ENCODE measurements around the gene PRKG1.

PRKG1 gene

DNA sequence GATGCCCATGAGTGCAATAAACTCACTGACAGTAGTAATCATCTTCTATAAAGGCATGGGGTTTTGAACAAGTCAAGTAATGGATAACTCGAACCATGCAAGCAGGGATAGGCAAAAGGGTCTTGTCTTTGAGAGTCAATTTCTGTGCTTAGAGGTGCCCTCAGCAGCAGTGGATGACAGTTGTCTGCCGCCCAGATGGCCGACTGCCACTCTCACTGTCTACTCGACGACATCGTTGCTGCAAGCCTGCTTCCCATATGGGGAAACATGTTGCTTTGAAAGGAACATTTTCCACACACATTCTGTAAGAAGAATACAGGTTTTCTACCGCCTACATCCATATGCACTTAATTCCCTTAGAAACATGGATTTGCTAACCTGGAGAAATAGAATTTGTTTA, 1003.5 kb downstream of the PRKG1 start:
- Histone ChIP-seq H2AK5ac (ENCODE audit: low read length) (no peak overlapping the region), H3K79me2 (ENCODE audit: control insufficient read depth, insufficient read depth, low read length, poor library complexity) (no peaks in the 10 kb centered on the region), H3K4me3 (ENCODE audit: low read depth, low read length) (no peak overlapping the region), H4K12ac (ENCODE audit: low read depth, low read length) (no peak overlapping the region), H2AFZ (ENCODE audit: insufficient read depth, low read length, poor library complexity) (no peak overlapping the region), H2BK12ac (ENCODE audit: low read length) (no peak overlapping the region), H4K91ac (ENCODE audit: low read depth, low read length) (no peak overlapping the region), H3K36me3 (ENCODE audit: control insufficient read depth in 1 of 2, insufficient read depth in 2 of 2, low read length in 2 of 2) (no peaks in the 10 kb centered on the region), H3K79me1 (ENCODE audit: low read length) (no peaks in the 10 kb centered on the region), H3K4me2 (ENCODE audit: low read length) (no peak overlapping the region), H3K18ac (ENCODE audit: low read length) (no peak overlapping the region), H2BK120ac (ENCODE audit: insufficient read depth, low read length, poor library complexity) (no peak overlapping the region), H3K27ac (ENCODE audit: low read depth, low read length) (no peak overlapping the region), H3K27me3 (ENCODE audit: insufficient read depth, low read length) (no peaks in the 10 kb centered on the region), H3K23ac (ENCODE audit: low read length) (no peak overlapping the region), H3K4me1 (ENCODE audit: control insufficient read depth in 1 of 2, insufficient read depth in 2 of 2, low read length in 2 of 2) (no peaks in the 10 kb centered on the region), H2BK5ac (ENCODE audit: low read depth, low read length, poor library complexity) (no peak overlapping the region), H3K9me3 (ENCODE audit: insufficient read depth, low read depth, low read length) (no peaks in the 10 kb centered on the region), H3K9ac (ENCODE audit: low read length) (no peak overlapping the region), H4K8ac (ENCODE audit: low read depth, low read length) (no peak overlapping the region), H3K4ac (ENCODE audit: low read depth, low read length) (no peak overlapping the region), H3K14ac (ENCODE audit: low read length) (no peak overlapping the region)
- WGBS (ENCODE audit: extremely low coverage, insufficient coverage, insufficient read length), result no CpG with 5 or more reads among the region's 7 CpGs
- no peak for DNase-seq

DNA sequence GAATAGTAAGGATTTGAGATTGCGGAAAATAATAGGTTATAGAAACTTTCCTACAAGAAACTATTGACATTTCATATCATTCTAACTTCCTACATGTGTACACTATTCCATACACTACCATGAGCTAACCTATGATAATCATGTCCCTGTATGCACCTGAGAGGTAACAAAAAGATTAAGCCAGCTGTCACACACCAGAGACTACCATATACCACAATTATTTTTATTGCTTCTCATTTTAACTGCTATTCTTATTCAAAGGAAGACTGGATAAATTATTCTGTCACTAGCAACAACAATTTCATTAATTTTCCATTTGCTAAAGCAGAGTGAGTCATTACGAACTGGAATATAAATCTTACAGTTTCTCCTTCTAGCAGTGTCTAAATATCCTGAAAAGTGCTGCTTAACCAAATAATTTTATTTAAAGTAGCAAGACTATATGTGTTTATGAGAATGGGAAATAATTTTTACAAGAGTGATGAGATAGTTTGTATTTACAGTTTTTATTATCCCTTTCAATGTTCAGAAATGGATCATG, 1004.2 kb downstream of the PRKG1 start:
- H3K27me3 ChIP-seq (ENCODE audit: insufficient read depth, low read length), result no peaks in the 10 kb centered on the region
- no peaks in the 10 kb centered on the region for H3K79me1 ChIP-seq (ENCODE audit: low read length)
- no peak overlapping the region for H3K4me2 ChIP-seq (ENCODE audit: low read length)
- no peaks in the 10 kb centered on the region for H3K79me2 ChIP-seq (ENCODE audit: control insufficient read depth, insufficient read depth, low read length, poor library complexity)
- no peak overlapping the region for H2BK5ac ChIP-seq (ENCODE audit: low read depth, low read length, poor library complexity)
- H3K27ac ChIP-seq (ENCODE audit: low read depth, low read length), result no peak overlapping the region
- H2AK5ac ChIP-seq (ENCODE audit: low read length), result no peak overlapping the region
- no CpG with 5 or more reads among the region's 2 CpGs for WGBS (ENCODE audit: extremely low coverage, insufficient coverage, insufficient read length)
- no peak overlapping the region for H3K23ac ChIP-seq (ENCODE audit: low read length)
- H3K4ac ChIP-seq (ENCODE audit: low read depth, low read length), result no peak overlapping the region
- no peak overlapping the region for H2AFZ ChIP-seq (ENCODE audit: insufficient read depth, low read length, poor library complexity)
- H3K36me3 ChIP-seq (ENCODE audit: control insufficient read depth in 1 of 2, insufficient read depth in 2 of 2, low read length in 2 of 2), result no peaks in the 10 kb centered on the region
- H2BK120ac ChIP-seq (ENCODE audit: insufficient read depth, low read length, poor library complexity), result no peak overlapping the region
- no peak for DNase-seq
- no peak overlapping the region for H2BK12ac ChIP-seq (ENCODE audit: low read length)
- H3K18ac ChIP-seq (ENCODE audit: low read length), result no peak overlapping the region
- H4K8ac ChIP-seq (ENCODE audit: low read depth, low read length), result no peak overlapping the region
- H3K14ac ChIP-seq (ENCODE audit: low read length), result no peak overlapping the region
- H4K91ac ChIP-seq (ENCODE audit: low read depth, low read length), result no peak overlapping the region
- no peak overlapping the region for H3K4me3 ChIP-seq (ENCODE audit: low read depth, low read length)
- no peaks in the 10 kb centered on the region for H3K9me3 ChIP-seq (ENCODE audit: insufficient read depth, low read depth, low read length)
- no peak overlapping the region for H4K12ac ChIP-seq (ENCODE audit: low read depth, low read length)
- H3K4me1 ChIP-seq (ENCODE audit: control insufficient read depth in 1 of 2, insufficient read depth in 2 of 2, low read length in 2 of 2), result no peaks in the 10 kb centered on the region
- H3K9ac ChIP-seq (ENCODE audit: low read length), result no peak overlapping the region

DNA sequence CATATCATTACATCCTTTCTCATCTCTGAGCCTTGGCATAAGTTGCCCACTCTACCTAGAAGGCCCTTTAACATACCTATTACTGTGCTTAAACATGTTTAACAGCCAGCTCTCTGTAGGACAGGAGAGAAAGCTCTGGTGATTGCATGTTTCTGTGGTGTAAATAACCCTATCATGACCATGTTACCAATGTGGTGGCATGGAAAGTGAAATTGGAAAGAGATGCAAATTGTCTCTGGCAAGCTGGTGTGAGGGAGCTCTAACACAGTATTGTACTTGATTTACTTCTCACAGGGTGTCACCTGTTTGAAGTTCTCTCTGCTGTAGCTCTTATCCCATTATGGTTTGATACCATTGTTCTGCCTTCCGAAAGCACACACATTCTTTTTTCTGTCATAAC, 1008.0 kb downstream of the PRKG1 start:
- no peak overlapping the region for H4K91ac ChIP-seq (ENCODE audit: low read depth, low read length)
- no peak overlapping the region for H2BK120ac ChIP-seq (ENCODE audit: insufficient read depth, low read length, poor library complexity)
- H3K27me3 ChIP-seq (ENCODE audit: insufficient read depth, low read length), result no peaks in the 10 kb centered on the region
- no peak overlapping the region for H3K27ac ChIP-seq (ENCODE audit: low read depth, low read length)
- no peaks in the 10 kb centered on the region for H3K79me2 ChIP-seq (ENCODE audit: control insufficient read depth, insufficient read depth, low read length, poor library complexity)
- H3K23ac ChIP-seq (ENCODE audit: low read length), result no peak overlapping the region
- H4K12ac ChIP-seq (ENCODE audit: low read depth, low read length), result no peak overlapping the region
- no peaks in the 10 kb centered on the region for H3K79me1 ChIP-seq (ENCODE audit: low read length)
- no peak overlapping the region for H2BK12ac ChIP-seq (ENCODE audit: low read length)
- no peak overlapping the region for H2AK5ac ChIP-seq (ENCODE audit: low read length)
- H3K14ac ChIP-seq (ENCODE audit: low read length), result no peak overlapping the region
- H2BK5ac ChIP-seq (ENCODE audit: low read depth, low read length, poor library complexity), result no peak overlapping the region
- H3K4me2 ChIP-seq (ENCODE audit: low read length), result no peak overlapping the region
- no peaks in the 10 kb centered on the region for H3K9me3 ChIP-seq (ENCODE audit: insufficient read depth, low read depth, low read length)
- H3K4me3 ChIP-seq (ENCODE audit: low read depth, low read length), result no peak overlapping the region
- H3K9ac ChIP-seq (ENCODE audit: low read length), result no peak overlapping the region
- no peak overlapping the region for H2AFZ ChIP-seq (ENCODE audit: insufficient read depth, low read length, poor library complexity)
- WGBS (ENCODE audit: extremely low coverage, insufficient coverage, insufficient read length), result no CpG with 5 or more reads among the region's 1 CpG
- H3K36me3 ChIP-seq (ENCODE audit: control insufficient read depth in 1 of 2, insufficient read depth in 2 of 2, low read length in 2 of 2), result no peaks in the 10 kb centered on the region
- no peak overlapping the region for H3K4ac ChIP-seq (ENCODE audit: low read depth, low read length)
- no peak overlapping the region for H4K8ac ChIP-seq (ENCODE audit: low read depth, low read length)
- H3K4me1 ChIP-seq (ENCODE audit: control insufficient read depth in 1 of 2, insufficient read depth in 2 of 2, low read length in 2 of 2), result no peaks in the 10 kb centered on the region
- no peak for DNase-seq
- no peak overlapping the region for H3K18ac ChIP-seq (ENCODE audit: low read length)

DNA sequence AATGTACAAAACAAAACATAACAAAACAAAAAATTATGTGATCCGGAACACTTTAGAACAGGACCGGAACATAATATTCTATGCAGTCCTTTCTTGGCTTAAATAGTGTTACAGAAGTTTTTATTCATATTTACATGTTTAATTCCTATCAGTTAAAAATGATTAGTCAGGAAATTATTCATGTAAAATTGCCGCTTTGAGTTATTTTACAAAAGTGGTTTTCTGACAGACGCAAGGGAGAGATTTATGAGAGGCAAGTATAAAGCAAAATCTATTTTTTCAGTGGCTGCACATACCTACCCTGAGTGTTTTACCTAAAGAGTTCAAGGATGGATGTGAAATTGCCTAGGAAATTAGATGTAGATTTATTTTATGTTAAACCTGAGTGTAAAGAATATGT, 1009.1 kb downstream of the PRKG1 start:
- Histone ChIP-seq H3K79me2 (ENCODE audit: control insufficient read depth, insufficient read depth, low read length, poor library complexity) (no peaks in the 10 kb centered on the region), H3K36me3 (ENCODE audit: control insufficient read depth in 1 of 2, insufficient read depth in 2 of 2, low read length in 2 of 2) (no peaks in the 10 kb centered on the region), H3K4me3 (ENCODE audit: low read depth, low read length) (no peak overlapping the region), H3K4ac (ENCODE audit: low read depth, low read length) (no peak overlapping the region), H3K4me2 (ENCODE audit: low read length) (no peak overlapping the region), H2BK120ac (ENCODE audit: insufficient read depth, low read length, poor library complexity) (no peak overlapping the region), H2BK5ac (ENCODE audit: low read depth, low read length, poor library complexity) (no peak overlapping the region), H3K27me3 (ENCODE audit: insufficient read depth, low read length) (no peaks in the 10 kb centered on the region), H2BK12ac (ENCODE audit: low read length) (no peak overlapping the region), H4K8ac (ENCODE audit: low read depth, low read length) (no peak overlapping the region), H3K27ac (ENCODE audit: low read depth, low read length) (no peak overlapping the region), H3K14ac (ENCODE audit: low read length) (no peak overlapping the region), H3K9ac (ENCODE audit: low read length) (no peak overlapping the region), H3K18ac (ENCODE audit: low read length) (no peak overlapping the region), H4K12ac (ENCODE audit: low read depth, low read length) (no peak overlapping the region), H3K23ac (ENCODE audit: low read length) (no peak overlapping the region), H3K9me3 (ENCODE audit: insufficient read depth, low read depth, low read length) (no peaks in the 10 kb centered on the region), H2AK5ac (ENCODE audit: low read length) (no peak overlapping the region), H2AFZ (ENCODE audit: insufficient read depth, low read length, poor library complexity) (no peak overlapping the region), H3K79me1 (ENCODE audit: low read length) (no peaks in the 10 kb centered on the region), H3K4me1 (ENCODE audit: control insufficient read depth in 1 of 2, insufficient read depth in 2 of 2, low read length in 2 of 2) (no peaks in the 10 kb centered on the region), H4K91ac (ENCODE audit: low read depth, low read length) (no peak overlapping the region)
- DNase-seq, result no peak
- WGBS (ENCODE audit: extremely low coverage, insufficient coverage, insufficient read length), result no CpG with 5 or more reads among the region's 4 CpGs

Measured in trophoblast cell (in vitro differentiated cells and primary cell).